PFSK-1 (cell line): Measurements from ENCODE around the gene RAD21L1.

Experiments
- POLR2AphosphoS5 ChIP-seq: IDR thresholded peaks from 2 replicates; pipeline ENCODE4 v1.6.1; 2012; ENCODE audit warnings: low read depth, mild to moderate bottlenecking, control low read depth, low read length, moderate library complexity
- TAF1 ChIP-seq: IDR thresholded peaks from 2 replicates; pipeline ENCODE4 v1.6.1; 2012; ENCODE audit warnings: low read length, control low read depth, borderline replicate concordance; ENCODE audit not compliant: insufficient read depth

DNA sequence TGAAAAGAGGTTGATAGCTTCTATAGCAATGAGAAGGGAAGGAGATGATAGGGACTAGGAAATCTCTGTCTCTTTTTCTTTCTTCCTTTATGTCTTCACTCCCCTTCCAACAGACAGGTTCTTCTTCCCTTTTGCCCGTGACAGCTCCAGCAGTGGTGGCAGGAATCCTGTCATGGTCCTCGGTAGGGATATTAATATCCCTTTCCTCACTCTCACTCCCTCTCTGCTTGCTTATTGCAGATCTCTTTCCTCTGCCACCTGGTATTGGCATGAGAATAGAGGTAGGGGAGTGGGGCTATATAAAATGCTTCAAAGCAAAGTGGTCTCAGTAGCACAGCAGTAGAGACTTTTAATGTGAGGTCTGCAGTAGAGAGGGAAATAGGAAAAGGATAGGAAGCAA, 19.7 kb downstream of the RAD21L1 start:
- TF ChIP-seq POLR2AphosphoS5 (no peak), TAF1 (no peak)
